PC-9 (cell line): ENCODE measurements around the gene TBX5. TPM values are rescaled to one million over a fixed set of nuclear protein-coding genes. Genes with fewer than 3 reads are reported as not detected.

Experiments
- BruUV-seq: library from RNA; stranded (reverse); fragments of 400-500 nt; replicated peaks from 2 replicates; lab custom pipeline; 2021; lab: Mats Ljungman, UMichigan
- CTCF ChIA-PET: fragments of 300-600 bp; sonication (Branson Sonifier 250); formaldehyde crosslinking; loops from one replicate; lab custom pipeline; 2022; ENCODE audit warnings: antibody characterized with exemption; lab: Charles Lee
- POLR2A ChIA-PET: fragments of 300-600 bp; sonication (Branson Sonifier 250); formaldehyde crosslinking; loops from one replicate; lab custom pipeline; 2022; ENCODE audit warnings: antibody characterized with exemption; ENCODE audit not compliant: unreplicated experiment; lab: Charles Lee
- DNase-seq, 2 experiments: peaks; one replicate each; pipeline versions ENCODE4 v3.0.0 to v3.0.0-alpha.2; 2015 to 2022; ENCODE audit warnings: mixed read lengths in 1 of 2
- H2AFZ ChIP-seq: fragments of 200-600 bp; sonication (generic); 2 replicates; pipeline ENCODE4 v1.8.1; 2017; ENCODE audit warnings: antibody characterized with exemption
- H3F3A ChIP-seq: fragments of 200-600 bp; sonication (generic); 2 replicates; pipeline ENCODE4 v1.8.1; 2017; ENCODE audit warnings: antibody characterized with exemption, mild to moderate bottlenecking, low read depth; ENCODE audit not compliant: insufficient read depth
- H3K27ac ChIP-seq: fragments of 200-600 bp; sonication (generic); 2 replicates; pipeline ENCODE4 v1.6.1; 2016; ENCODE audit warnings: mixed run types
- H3K27me3 ChIP-seq: fragments of 200-600 bp; sonication (generic); 2 replicates; pipeline ENCODE4 v1.6.1; 2016; ENCODE audit warnings: low read depth, mixed run types; ENCODE audit not compliant: insufficient read depth
- H3K36me3 ChIP-seq: fragments of 200-600 bp; sonication (generic); 2 replicates; pipeline ENCODE4 v1.6.1; 2016; ENCODE audit warnings: low read depth, mixed run types
- H3K4me1 ChIP-seq: fragments of 200-600 bp; sonication (generic); replicated peaks from 2 replicates; pipeline ENCODE4 v1.6.1; 2016; ENCODE audit warnings: mixed run types; ENCODE audit not compliant: insufficient read depth
- H3K4me2 ChIP-seq: fragments of 200-600 bp; sonication (generic); 2 replicates; pipeline ENCODE4 v1.6.1; 2017; ENCODE audit warnings: mixed run types
- H3K4me3 ChIP-seq: fragments of 200-600 bp; sonication (generic); 2 replicates; pipeline ENCODE4 v1.6.1; 2016; ENCODE audit warnings: mixed run types
- H3K79me2 ChIP-seq: fragments of 200-600 bp; sonication (generic); 2 replicates; pipeline ENCODE4 v1.6.1; 2017; ENCODE audit warnings: low read depth, mixed run types
- H3K9me2 ChIP-seq: fragments of 200-600 bp; sonication (generic); 2 replicates; pipeline ENCODE4 v1.8.1; 2017; ENCODE audit warnings: mild to moderate bottlenecking; ENCODE audit not compliant: insufficient read depth
- H3K9me3 ChIP-seq: fragments of 200-600 bp; sonication (generic); 2 replicates; pipeline ENCODE4 v1.8.1; 2016; ENCODE audit warnings: low read depth; ENCODE audit not compliant: insufficient read depth
- H4K20me1 ChIP-seq: fragments of 200-600 bp; sonication (generic); 2 replicates; pipeline ENCODE4 v1.8.1; 2017; ENCODE audit not compliant: insufficient read depth
- CTCF ChIP-seq: fragments of 200-600 bp; sonication (generic); conservative IDR thresholded peaks from 2 replicates; pipeline ENCODE4 v1.6.1; 2017; ENCODE audit warnings: mixed run types, antibody characterized with exemption, mild to moderate bottlenecking, moderate library complexity
- EZH2 ChIP-seq: fragments of 200-600 bp; sonication (generic); IDR thresholded peaks from 2 replicates; pipeline ENCODE4 v1.8.0; 2017; ENCODE audit warnings: antibody characterized with exemption, low read depth
- intact Hi-C: fragments of 100-400 bp; cut with micrococcal nuclease; formaldehyde crosslinking; loops from one replicate; pipeline ENCODE4 v1.10.0; 2022; ENCODE audit not compliant: unreplicated experiment
- total RNA-seq: library from RNA; stranded (reverse); gene quantifications from 2 replicates; pipeline ENCODE4 v1.2.3, GENCODE V29; 2021

Gene TBX5
- total RNA-seq, 1 experiment from 2014 or later: not detected

- ChIA-PET POLR2A (no interaction called here), CTCF (no interaction called here)
- Histone ChIP-seq H4K20me1 (no peaks in the 10 kb centered on the region), H2AFZ (no peak overlapping the region), H3F3A (no peaks in the 10 kb centered on the region), H3K4me3 (no peak overlapping the region), H3K9me3 (no peaks in the 10 kb centered on the region), H3K4me1 (no peaks in the 10 kb centered on the region), H3K79me2 (no peaks in the 10 kb centered on the region), H3K27me3 (peaks cover 96% of the 10 kb centered on the region), H3K27ac (no peak overlapping the region), H3K9me2 (no peaks in the 10 kb centered on the region), H3K36me3 (no peaks in the 10 kb centered on the region), H3K4me2 (no peak overlapping the region)
- intact Hi-C loops: no loop called here
- no peak for DNase-seq
- TF ChIP-seq CTCF: no peak
- no peak for TF ChIP-seq EZH2
- BruUV-seq: no TSS peak
These were observed 2.8 kb downstream of the TBX5 start for GRCh38 chr12:114403011-114403689.

- Histone ChIP-seq H3K27ac (no peak overlapping the region), H3K4me2 (no peak overlapping the region), H3K36me3 (no peaks in the 10 kb centered on the region), H3K27me3 (peaks cover 96% of the 10 kb centered on the region), H3K4me1 (no peaks in the 10 kb centered on the region), H3K9me3 (no peaks in the 10 kb centered on the region), H3F3A (no peaks in the 10 kb centered on the region), H3K9me2 (no peaks in the 10 kb centered on the region), H3K4me3 (no peak overlapping the region), H3K79me2 (no peaks in the 10 kb centered on the region), H2AFZ (no peak overlapping the region), H4K20me1 (no peaks in the 10 kb centered on the region)
- ChIA-PET CTCF (no interaction called here), POLR2A (no interaction called here)
- no TSS peak for BruUV-seq
- intact Hi-C loops: no loop called here
- TF ChIP-seq EZH2 (no peak), CTCF (no peak)
- no peak for DNase-seq
These were observed 3.7 kb downstream of the TBX5 start for GRCh38 chr12:114402084-114402717.

GRCh38 chr12:114401328-114402083 is 4.4 kb downstream of the TBX5 start:
- no peaks in the 10 kb centered on the region for H3K9me2 ChIP-seq
- no peaks in the 10 kb centered on the region for H4K20me1 ChIP-seq
- H3K9me3 ChIP-seq: no peaks in the 10 kb centered on the region
- intact Hi-C loops: no loop called here
- H3K27me3 ChIP-seq: peaks cover 96% of the 10 kb centered on the region
- H3K4me1 ChIP-seq: no peaks in the 10 kb centered on the region
- H3F3A ChIP-seq: no peaks in the 10 kb centered on the region
- BruUV-seq: no TSS peak
- POLR2A ChIA-PET: no interaction called here
- TF ChIP-seq CTCF (no peak), EZH2 (no peak)
- no peaks in the 10 kb centered on the region for H3K79me2 ChIP-seq
- H3K4me2 ChIP-seq: no peak overlapping the region
- CTCF ChIA-PET: no interaction called here
- no peak overlapping the region for H3K4me3 ChIP-seq
- no peak overlapping the region for H3K27ac ChIP-seq
- DNase-seq: no peak
- no peaks in the 10 kb centered on the region for H3K36me3 ChIP-seq
- no peak overlapping the region for H2AFZ ChIP-seq
